ENCODE data around the gene TOLLIP.

DNA sequence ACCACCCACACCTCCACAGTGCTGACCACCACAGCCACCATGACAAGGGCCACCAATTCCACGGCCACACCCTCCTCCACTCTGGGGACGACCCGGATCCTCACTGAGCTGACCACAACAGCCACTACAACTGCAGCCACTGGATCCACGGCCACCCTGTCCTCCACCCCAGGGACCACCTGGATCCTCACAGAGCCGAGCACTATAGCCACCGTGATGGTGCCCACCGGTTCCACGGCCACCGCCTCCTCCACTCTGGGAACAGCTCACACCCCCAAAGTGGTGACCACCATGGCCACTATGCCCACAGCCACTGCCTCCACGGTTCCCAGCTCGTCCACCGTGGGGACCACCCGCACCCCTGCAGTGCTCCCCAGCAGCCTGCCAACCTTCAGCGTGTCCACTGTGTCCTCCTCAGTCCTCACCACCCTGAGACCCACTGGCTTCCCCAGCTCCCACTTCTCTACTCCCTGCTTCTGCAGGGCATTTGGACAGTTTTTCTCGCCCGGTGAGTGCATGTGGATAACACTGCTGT, 58.1 kb downstream of the TOLLIP start:
- no peak for TF ChIP-seq CTCF (IDR thresholded peaks at IDR 0.05)
- no peak for TF ChIP-seq POLR2A (IDR thresholded peaks at IDR 0.05)

All from Peyer's patch (tissue), 4 donors.